Activated B cell treated with CpG ODN at 0.5 μM for 24 hours (primary cell): ENCODE data around the gene ACO1. TPM values are rescaled to one million over a fixed set of nuclear protein-coding genes. Genes with fewer than 3 reads are reported as not detected.

Experiments
- ATAC-seq: fragments of 200-7000 bp; cut with Tn5 transposase; one replicate; pipeline ENCODE4 v1.10.0; 2021; ENCODE audit warnings: low read depth, mild to moderate bottlenecking, moderate library complexity
- CTCF ChIA-PET: fragments of 350-600 bp; sonication (Branson Sonifier 250); formaldehyde crosslinking; loops from one replicate; lab custom pipeline; 2021; ENCODE audit warnings: antibody characterized with exemption; lab: Charles Lee
- POLR2A ChIA-PET: fragments of 350-600 bp; sonication (Branson Sonifier 250); formaldehyde crosslinking; loops from one replicate; lab custom pipeline; 2021; ENCODE audit warnings: antibody characterized with exemption; lab: Charles Lee
- DNase-seq: peaks from one replicate; pipeline ENCODE4 v3.0.0; 2022
- H3K27ac Mint-ChIP-seq: one replicate; pipeline ENCODE4 v1.8.0; 2020; ENCODE audit warnings: mixed read lengths
- H3K27me3 Mint-ChIP-seq: one replicate; pipeline ENCODE4 v1.8.0; 2021; ENCODE audit warnings: mixed read lengths
- H3K36me3 Mint-ChIP-seq: one replicate; pipeline ENCODE4 v1.8.0; 2021; ENCODE audit warnings: low read depth, mixed read lengths
- H3K4me1 Mint-ChIP-seq: one replicate; pipeline ENCODE4 v1.8.0; 2021; ENCODE audit warnings: mixed read lengths
- H3K4me3 Mint-ChIP-seq: one replicate; pipeline ENCODE4 v1.8.0; 2020; ENCODE audit warnings: mild to moderate bottlenecking, mixed read lengths
- H3K9me3 Mint-ChIP-seq: one replicate; pipeline ENCODE4 v1.8.0; 2020; ENCODE audit warnings: mixed read lengths
- CTCF ChIP-seq: fragments of 200-600 bp; IDR thresholded peaks from one replicate; pipeline ENCODE4 v1.8.0; 2022; ENCODE audit warnings: antibody characterized with exemption, mild to moderate bottlenecking
- intact Hi-C: fragments of 100-400 bp; cut with micrococcal nuclease; formaldehyde crosslinking; loops from one replicate; pipeline ENCODE4 v1.15.1; 2024
- total RNA-seq: library from RNA; stranded (reverse); gene quantifications from 2 replicates; pipeline ENCODE4 v1.2.3, GENCODE V29; 2022

ACO1 gene
- total RNA-seq, 1 donor from 2014 or later = 10.4 TPM

GRCh38 chr9:32503008-32503407 lies 118.6 kb downstream of the ACO1 start:
- TF ChIP-seq CTCF = no peak
- no peak overlapping the region for H3K27ac Mint-ChIP-seq
- H3K4me3 Mint-ChIP-seq = no peak overlapping the region
- ATAC-seq (no peak), DNase-seq (no peak)
- no peaks in the 10 kb centered on the region for H3K4me1 Mint-ChIP-seq
- POLR2A ChIA-PET = no interaction called here
- CTCF ChIA-PET = no interaction called here
- H3K36me3 Mint-ChIP-seq = peaks cover 35% of the 10 kb centered on the region
- intact Hi-C loops = no loop called here
- no peaks in the 10 kb centered on the region for H3K27me3 Mint-ChIP-seq
- no peaks in the 10 kb centered on the region for H3K9me3 Mint-ChIP-seq

Other genes starting within 250 kb of the ACO1 start
- gene RIGI, start 141.6 kb downstream of the ACO1 start, total RNA-seq = 11.3 and 12.3 TPM in 2 replicates
- gene SMIM27, start 167.7 kb downstream of the ACO1 start, total RNA-seq = 15.9 and 17.1 TPM in 2 replicates
- 14.7 and 15.6 TPM in 2 replicates for gene TOPORS, start 167.9 kb downstream of the ACO1 start, total RNA-seq
- 25.8 and 34.4 TPM in 2 replicates for gene NDUFB6, start 188.5 kb downstream of the ACO1 start, total RNA-seq